Measurements from ENCODE around the gene CTSV. TPM values are rescaled to one million over a fixed set of nuclear protein-coding genes. Genes with fewer than 3 reads are reported as not detected.
"Not testable (repeated sequence)": the region's sequence is repeated elsewhere in the genome, so short reads cannot be mapped to it uniquely, and the experiment has no call there.

The CTSV gene
- total and polyA plus RNA-seq, 12 donors: 0.06 to 3.8 (median 0.20) TPM; not detected in 2

- intact Hi-C loops (cut with DNase I): no loop called here
- no peaks in the 10 kb centered on the region for H3K27me3 ChIP-seq
- no peak overlapping the region for H3K27ac ChIP-seq
- H3K4me1 ChIP-seq (replicated peaks in 1 of 2): no peaks in the 10 kb centered on the region
- H3K9me3 ChIP-seq (replicated peaks in 1 of 3): no peaks in the 10 kb centered on the region
- H3K36me3 ChIP-seq (replicated peaks in 1 of 2): no peaks in the 10 kb centered on the region
- no peak for DNase-seq
- no peak overlapping the region for H3K4me3 ChIP-seq
- 82 to 96% (median 87%) methylated on average over 3 of the region's 3 CpGs for WGBS, 4 donors
- TF ChIP-seq CTCF (IDR thresholded peaks at IDR 0.05): no peak
Observed at GRCh38 chr9:97060796-97061195, 21.9 kb upstream of the CTSV start.

- WGBS, 4 donors: 67 to 78% (median 73%) methylated on average over 3 of the region's 3 CpGs
- H3K4me3 ChIP-seq: no peak overlapping the region
- intact Hi-C loops (cut with DNase I): no loop called here
Observed at GRCh38 chr9:97059626-97060025, 20.7 kb upstream of the CTSV start.

GRCh38 chr9:97057651-97058050, 18.7 kb upstream of the CTSV start:
- WGBS, 4 donors: 89 to 98% (median 92%) methylated on average over 5 of the region's 5 CpGs
- Histone ChIP-seq H3K9me3 (replicated peaks in 1 of 3) (no peaks in the 10 kb centered on the region), H3K36me3 (replicated peaks in 1 of 2) (no peaks in the 10 kb centered on the region), H3K4me3 (no peak overlapping the region), H3K27ac (no peak overlapping the region), H3K27me3 (no peaks in the 10 kb centered on the region), H3K4me1 (replicated peaks in 1 of 2) (no peaks in the 10 kb centered on the region)
- intact Hi-C loops (cut with DNase I): no loop called here
- DNase-seq: no peak
- TF ChIP-seq POLR2A (IDR thresholded peaks at IDR 0.05) (no peak), CTCF (IDR thresholded peaks at IDR 0.05) (no peak)

More at GRCh38 chr9:97059626-97060025, 20.7 kb upstream of the CTSV start:
- H3K27me3 ChIP-seq: no peaks in the 10 kb centered on the region
- no peaks in the 10 kb centered on the region for H3K9me3 ChIP-seq (replicated peaks in 1 of 3)
- no peak for DNase-seq
- H3K27ac ChIP-seq: no peak overlapping the region
- TF ChIP-seq POLR2A (IDR thresholded peaks at IDR 0.05): no peak
- no peaks in the 10 kb centered on the region for H3K36me3 ChIP-seq (replicated peaks in 1 of 2)
- H3K4me1 ChIP-seq (replicated peaks in 1 of 2): no peaks in the 10 kb centered on the region

- H3K9me3 ChIP-seq (replicated peaks in 1 of 3); H3K4me3 ChIP-seq; H3K4me1 ChIP-seq (replicated peaks in 1 of 2); DNase-seq; intact Hi-C loops (cut with DNase I); H3K36me3 ChIP-seq (replicated peaks in 1 of 2); H3K27me3 ChIP-seq; H3K27ac ChIP-seq: not testable (repeated sequence)
- WGBS, 4 donors: 83 to 96% (median 91%) methylated on average over 2 to 11 of the region's 13 CpGs
Observed at GRCh38 chr9:97055891-97056290, 16.9 kb upstream of the CTSV start.

- Histone ChIP-seq H3K4me3 (no peak overlapping the region), H3K27ac (no peak overlapping the region), H3K4me1 (replicated peaks in 1 of 2) (no peaks in the 10 kb centered on the region), H3K9me3 (replicated peaks in 1 of 3) (no peaks in the 10 kb centered on the region), H3K27me3 (no peaks in the 10 kb centered on the region), H3K36me3 (replicated peaks in 1 of 2) (no peaks in the 10 kb centered on the region)
- DNase-seq: no peak
- intact Hi-C loops (cut with DNase I): no loop called here
- 36 to 50% (median 45%) methylated on average over 3 of the region's 3 CpGs for WGBS, 4 donors
- no peak for TF ChIP-seq CTCF (IDR thresholded peaks at IDR 0.05)
- no peak for TF ChIP-seq POLR2A (IDR thresholded peaks at IDR 0.05)
Observed at GRCh38 chr9:97053717-97054116, 14.8 kb upstream of the CTSV start.

All from adrenal gland (tissue), 12 donors.